BLaER1 (cell line): ENCODE data around the gene LBH.

Experiments used
- H3K27ac ChIP-seq: shearing (Covaris generic); formaldehyde crosslinking; 2 replicates; pipeline ENCODE4 v1.8.1; 2022
- H3K27me3 ChIP-seq: shearing (Covaris generic); formaldehyde crosslinking; 2 replicates; pipeline ENCODE4 v1.8.1; 2022
- H3K36me3 ChIP-seq: shearing (Covaris generic); formaldehyde crosslinking; 2 replicates; pipeline ENCODE4 v1.8.1; 2022
- H3K4me1 ChIP-seq: shearing (Covaris generic); formaldehyde crosslinking; 2 replicates; pipeline ENCODE4 v1.8.1; 2022
- H3K4me2 ChIP-seq: shearing (Covaris generic); formaldehyde crosslinking; 2 replicates; pipeline ENCODE4 v1.8.1; 2022
- H3K4me3 ChIP-seq: shearing (Covaris generic); formaldehyde crosslinking; 2 replicates; pipeline ENCODE4 v1.8.1; 2022
- H3K9ac ChIP-seq: shearing (Covaris generic); formaldehyde crosslinking; 2 replicates; pipeline ENCODE4 v1.8.1; 2022
- H3K9me3 ChIP-seq: shearing (Covaris generic); formaldehyde crosslinking; 2 replicates; pipeline ENCODE4 v1.8.1; 2022
- H4K20me1 ChIP-seq: shearing (Covaris generic); formaldehyde crosslinking; 2 replicates; pipeline ENCODE4 v1.8.1; 2022
- Cebpa-rat ChIP-seq: shearing (Covaris generic); IDR thresholded peaks from 2 replicates; pipeline ENCODE4 v1.8.1; 2022

The LBH gene

GRCh38 chr2:30213907-30214463 is 17.3 kb upstream of the LBH start:
- Histone ChIP-seq H4K20me1 (no peaks in the 10 kb centered on the region), H3K27me3 (no peaks in the 10 kb centered on the region), H3K27ac (no peak overlapping the region), H3K9me3 (no peaks in the 10 kb centered on the region), H3K9ac (no peak overlapping the region), H3K4me3 (no peak overlapping the region), H3K4me1 (peaks cover 14% of the 10 kb centered on the region), H3K4me2 (no peak overlapping the region), H3K36me3 (no peaks in the 10 kb centered on the region)
- TF ChIP-seq Cebpa-rat = no peak

GRCh38 chr2:30216157-30216556 is 15.2 kb upstream of the LBH start:
- H3K9me3 ChIP-seq = no peaks in the 10 kb centered on the region
- H3K27me3 ChIP-seq = no peaks in the 10 kb centered on the region
- H3K36me3 ChIP-seq = no peaks in the 10 kb centered on the region
- no peak for TF ChIP-seq Cebpa-rat
- H3K27ac ChIP-seq = no peak overlapping the region
- H3K4me1 ChIP-seq = peaks cover 21% of the 10 kb centered on the region
- no peaks in the 10 kb centered on the region for H4K20me1 ChIP-seq
- H3K4me2 ChIP-seq = no peak overlapping the region
- H3K4me3 ChIP-seq = no peak overlapping the region
- H3K9ac ChIP-seq = no peak overlapping the region

GRCh38 chr2:30217644-30218337 is 13.5 kb upstream of the LBH start:
- Histone ChIP-seq H3K36me3 (no peaks in the 10 kb centered on the region), H3K27me3 (no peaks in the 10 kb centered on the region), H3K9ac (no peak overlapping the region), H4K20me1 (no peaks in the 10 kb centered on the region), H3K9me3 (no peaks in the 10 kb centered on the region), H3K4me2 (peak overlapping the region; percentile 71), H3K4me3 (no peak overlapping the region), H3K4me1 (peaks cover 26% of the 10 kb centered on the region), H3K27ac (no peak overlapping the region; the same call in 1 of the 2 replicates)
- no peak for TF ChIP-seq Cebpa-rat

GRCh38 chr2:30218338-30218713 is 13.0 kb upstream of the LBH start:
- TF ChIP-seq Cebpa-rat = no peak
- Histone ChIP-seq H3K9ac (no peak overlapping the region), H3K4me2 (peak overlapping the region; percentile 71; the same call in 1 of the 2 replicates), H3K9me3 (no peaks in the 10 kb centered on the region), H3K27me3 (no peaks in the 10 kb centered on the region), H3K27ac (no peak overlapping the region), H3K36me3 (no peaks in the 10 kb centered on the region), H4K20me1 (no peaks in the 10 kb centered on the region), H3K4me3 (no peak overlapping the region), H3K4me1 (peaks cover 31% of the 10 kb centered on the region)

- Histone ChIP-seq H3K27ac (no peak overlapping the region), H4K20me1 (no peaks in the 10 kb centered on the region), H3K9me3 (no peaks in the 10 kb centered on the region), H3K4me1 (peaks cover 36% of the 10 kb centered on the region), H3K36me3 (no peaks in the 10 kb centered on the region), H3K27me3 (no peaks in the 10 kb centered on the region), H3K4me2 (no peak overlapping the region), H3K9ac (no peak overlapping the region), H3K4me3 (no peak overlapping the region)
- TF ChIP-seq Cebpa-rat = no peak
Measured at GRCh38 chr2:30218814-30219213, 12.5 kb upstream of the LBH start.

- no peaks in the 10 kb centered on the region for H3K36me3 ChIP-seq
- no peak for TF ChIP-seq Cebpa-rat
- H3K27ac ChIP-seq = no peak overlapping the region
- no peak overlapping the region for H3K4me3 ChIP-seq
- H4K20me1 ChIP-seq = no peaks in the 10 kb centered on the region
- peak overlapping the region; percentile 28; the same call in 1 of the 2 replicates for H3K4me2 ChIP-seq
- H3K9ac ChIP-seq = no peak overlapping the region
- peaks cover 49% of the 10 kb centered on the region for H3K4me1 ChIP-seq
- no peaks in the 10 kb centered on the region for H3K9me3 ChIP-seq
- H3K27me3 ChIP-seq = no peaks in the 10 kb centered on the region
Measured at GRCh38 chr2:30219886-30220875, 11.2 kb upstream of the LBH start.

- Histone ChIP-seq H4K20me1 (no peaks in the 10 kb centered on the region), H3K4me3 (no peak overlapping the region), H3K27ac (no peak overlapping the region), H3K4me1 (peaks cover 60% of the 10 kb centered on the region), H3K4me2 (no peak overlapping the region), H3K36me3 (no peaks in the 10 kb centered on the region), H3K9me3 (no peaks in the 10 kb centered on the region), H3K9ac (no peak overlapping the region), H3K27me3 (no peaks in the 10 kb centered on the region)
- no peak for TF ChIP-seq Cebpa-rat
Measured at GRCh38 chr2:30221531-30221930, 9.8 kb upstream of the LBH start.

- Histone ChIP-seq H3K4me1 (peaks cover 62% of the 10 kb centered on the region), H3K9ac (no peak overlapping the region), H3K27me3 (no peaks in the 10 kb centered on the region)
Measured at GRCh38 chr2:30222031-30222430, 9.3 kb upstream of the LBH start.

GRCh38 chr2:30222636-30223360 is 8.5 kb upstream of the LBH start:
- Histone ChIP-seq H3K36me3 (no peaks in the 10 kb centered on the region), H3K4me3 (no peak overlapping the region)

More at GRCh38 chr2:30222031-30222430, 9.3 kb upstream of the LBH start:
- no peak overlapping the region for H3K4me3 ChIP-seq
- H4K20me1 ChIP-seq = no peaks in the 10 kb centered on the region
- H3K4me2 ChIP-seq = no peak overlapping the region
- H3K27ac ChIP-seq = no peak overlapping the region
- H3K9me3 ChIP-seq = no peaks in the 10 kb centered on the region
- no peaks in the 10 kb centered on the region for H3K36me3 ChIP-seq
- no peak for TF ChIP-seq Cebpa-rat

More at GRCh38 chr2:30222636-30223360, 8.5 kb upstream of the LBH start:
- Histone ChIP-seq H3K27ac (peak overlapping the region; percentile 92), H4K20me1 (no peaks in the 10 kb centered on the region), H3K9me3 (no peaks in the 10 kb centered on the region), H3K27me3 (no peaks in the 10 kb centered on the region), H3K9ac (no peak overlapping the region), H3K4me1 (peaks cover 54% of the 10 kb centered on the region), H3K4me2 (peak overlapping the region; percentile 93)
- no peak for TF ChIP-seq Cebpa-rat
